GM12878 (cell line): ENCODE data around the gene CD55.

Experiments used
- ATF3 ChIP-seq: IDR thresholded peaks from 2 replicates; pipeline ENCODE4 v1.6.1; 2011; ENCODE audit warnings: low read depth, mild to moderate bottlenecking, low read length, moderate library complexity, borderline replicate concordance; ENCODE audit errors: extremely low read depth
- EGR1 ChIP-seq, 2 experiments: IDR thresholded peaks; 1 replicate in 1 of 2; 2 replicates in 1 of 2; pipeline ENCODE4 v1.6.1; 2011 to 2012; ENCODE audit warnings: low read depth in 2 of 2, low read length in 2 of 2, borderline replicate concordance in 1 of 2, mild to moderate bottlenecking in 1 of 2, moderate library complexity in 1 of 2
- ELK1 ChIP-seq: IDR thresholded peaks from 2 replicates; pipeline ENCODE4 v1.6.1; 2012; ENCODE audit warnings: low read depth, low read length, improper control_type of control experiment

GRCh38 chr1:207331354-207332313 is 10.2 kb downstream of the CD55 start:
- TF ChIP-seq ATF3 (no peak), EGR1 (IDR thresholded peaks at IDR 0.05; ENCODE audit: borderline replicate concordance in 1 of 2, low read depth in 2 of 2, low read length in 2 of 2) (no peak), ELK1 (no peak)
